HUES48 (cell line): Measurements from ENCODE around the gene GRID1.

Experiments used
- H3K27ac ChIP-seq: one replicate; pipeline ENCODE4 v1.7.0; 2013; ENCODE audit warnings: low read depth, low read length, inconsistent platforms
- H3K27me3 ChIP-seq: 2 replicates; pipeline ENCODE4 v1.6.1; 2013; ENCODE audit warnings: mild to moderate bottlenecking, low read length; ENCODE audit not compliant: control insufficient read depth, insufficient read depth
- H3K36me3 ChIP-seq: 2 replicates; pipeline ENCODE4 v1.6.1; 2013; ENCODE audit warnings: low read length; ENCODE audit not compliant: control insufficient read depth, insufficient read depth
- H3K4me1 ChIP-seq: 2 replicates; pipeline ENCODE4 v1.6.1; 2013; ENCODE audit warnings: mild to moderate bottlenecking, low read length; ENCODE audit not compliant: control insufficient read depth, insufficient read depth
- H3K4me3 ChIP-seq: 2 replicates; pipeline ENCODE4 v1.5.1; 2013; ENCODE audit warnings: mild to moderate bottlenecking, low read depth, low read length
- H3K9ac ChIP-seq: 2 replicates; pipeline ENCODE4 v1.6.1; 2013; ENCODE audit warnings: mild to moderate bottlenecking, low read depth, low read length, moderate library complexity
- H3K9me3 ChIP-seq: 2 replicates; pipeline ENCODE4 v1.6.1; 2013; ENCODE audit warnings: low read length; ENCODE audit not compliant: control insufficient read depth, insufficient read depth

The GRID1 gene

DNA sequence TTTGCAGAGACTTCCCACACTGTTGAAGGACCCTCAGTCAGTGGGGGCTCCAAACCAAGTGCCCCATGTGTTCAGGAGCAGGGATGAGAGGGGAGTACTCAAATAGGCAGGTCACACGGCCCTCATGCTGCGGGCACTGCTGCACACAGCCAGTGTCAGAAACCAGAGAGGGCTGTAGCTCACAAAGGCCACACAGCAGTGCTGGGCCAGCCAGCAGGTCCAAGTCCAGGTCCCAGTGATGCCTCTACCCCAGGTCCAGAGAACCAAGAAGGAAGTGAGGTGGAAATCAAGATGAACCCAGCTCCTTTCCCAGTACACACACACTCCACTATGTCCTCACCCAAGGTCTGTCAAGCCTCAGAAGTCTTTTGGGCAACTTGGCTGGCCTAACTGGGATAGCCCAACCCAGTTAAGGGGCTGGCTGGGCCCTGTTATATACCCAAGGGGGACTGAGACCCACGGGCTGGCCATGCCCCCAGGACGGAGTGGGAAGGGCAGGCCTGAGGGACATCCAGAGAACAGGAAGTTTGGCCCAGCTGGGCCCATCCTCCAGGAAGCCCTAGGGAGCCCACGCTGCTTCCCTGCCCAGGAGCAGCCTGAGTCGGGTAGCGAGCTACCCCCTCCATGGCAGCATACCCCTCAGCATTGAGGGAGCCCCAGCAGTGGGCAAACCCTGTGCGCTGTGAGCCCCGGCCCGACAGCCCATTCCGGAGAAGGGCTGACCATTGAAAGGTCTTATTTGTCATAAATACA, 24.3 kb downstream of the GRID1 start:
- no peaks in the 10 kb centered on the region for H3K9me3 ChIP-seq
- H3K4me3 ChIP-seq, result no peak overlapping the region
- no peak overlapping the region for H3K9ac ChIP-seq
- H3K36me3 ChIP-seq, result no peaks in the 10 kb centered on the region
- H3K27ac ChIP-seq, result no peak overlapping the region
- peaks cover 15% of the 10 kb centered on the region; the same call in 1 of the 2 replicates for H3K4me1 ChIP-seq
- H3K27me3 ChIP-seq, result no peaks in the 10 kb centered on the region

DNA sequence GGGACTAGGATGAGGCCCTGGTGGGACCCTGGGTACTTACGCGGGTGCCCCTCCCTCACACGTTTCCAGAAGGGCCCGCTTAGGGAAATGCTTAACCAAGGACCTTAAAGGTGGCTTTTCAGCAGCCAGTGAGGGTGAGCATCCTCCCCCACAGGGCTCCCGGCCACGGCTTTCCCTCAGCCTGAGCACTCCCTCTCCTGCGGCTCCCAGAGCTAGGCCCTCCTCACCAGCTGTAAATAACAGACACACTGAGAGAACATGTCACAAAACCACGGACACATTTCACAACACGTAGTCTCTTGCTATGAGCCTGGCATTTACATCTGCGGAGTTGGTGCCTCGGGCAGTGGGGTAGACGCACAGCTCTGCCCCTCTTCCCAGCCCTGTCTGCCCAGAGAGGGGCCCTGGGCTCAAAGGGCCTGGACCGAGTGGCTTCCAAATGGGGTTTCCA, 25.2 kb downstream of the GRID1 start:
- Histone ChIP-seq H3K36me3 (no peaks in the 10 kb centered on the region), H3K27me3 (no peaks in the 10 kb centered on the region), H3K4me1 (peaks cover 15% of the 10 kb centered on the region; the same call in 1 of the 2 replicates), H3K27ac (no peak overlapping the region), H3K4me3 (no peak overlapping the region), H3K9ac (no peak overlapping the region), H3K9me3 (no peaks in the 10 kb centered on the region)

DNA sequence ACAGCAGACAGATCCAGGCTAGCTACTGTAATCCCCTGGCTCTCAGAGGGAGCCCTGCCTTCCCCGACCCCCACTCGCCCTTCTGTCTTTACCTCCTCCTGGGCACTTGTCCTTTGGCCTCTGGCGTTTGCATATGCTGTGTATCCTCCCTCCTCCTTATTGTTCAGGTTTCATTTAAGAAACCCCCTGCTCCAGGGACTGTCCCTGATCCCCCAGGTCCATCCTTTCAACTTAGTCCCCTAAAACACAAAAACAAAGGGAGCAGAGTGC, 25.7 kb downstream of the GRID1 start:
- Histone ChIP-seq H3K36me3 (no peaks in the 10 kb centered on the region), H3K4me3 (no peak overlapping the region), H3K9me3 (no peaks in the 10 kb centered on the region), H3K9ac (no peak overlapping the region), H3K4me1 (peaks cover 15% of the 10 kb centered on the region; the same call in 1 of the 2 replicates), H3K27me3 (no peaks in the 10 kb centered on the region), H3K27ac (no peak overlapping the region)

DNA sequence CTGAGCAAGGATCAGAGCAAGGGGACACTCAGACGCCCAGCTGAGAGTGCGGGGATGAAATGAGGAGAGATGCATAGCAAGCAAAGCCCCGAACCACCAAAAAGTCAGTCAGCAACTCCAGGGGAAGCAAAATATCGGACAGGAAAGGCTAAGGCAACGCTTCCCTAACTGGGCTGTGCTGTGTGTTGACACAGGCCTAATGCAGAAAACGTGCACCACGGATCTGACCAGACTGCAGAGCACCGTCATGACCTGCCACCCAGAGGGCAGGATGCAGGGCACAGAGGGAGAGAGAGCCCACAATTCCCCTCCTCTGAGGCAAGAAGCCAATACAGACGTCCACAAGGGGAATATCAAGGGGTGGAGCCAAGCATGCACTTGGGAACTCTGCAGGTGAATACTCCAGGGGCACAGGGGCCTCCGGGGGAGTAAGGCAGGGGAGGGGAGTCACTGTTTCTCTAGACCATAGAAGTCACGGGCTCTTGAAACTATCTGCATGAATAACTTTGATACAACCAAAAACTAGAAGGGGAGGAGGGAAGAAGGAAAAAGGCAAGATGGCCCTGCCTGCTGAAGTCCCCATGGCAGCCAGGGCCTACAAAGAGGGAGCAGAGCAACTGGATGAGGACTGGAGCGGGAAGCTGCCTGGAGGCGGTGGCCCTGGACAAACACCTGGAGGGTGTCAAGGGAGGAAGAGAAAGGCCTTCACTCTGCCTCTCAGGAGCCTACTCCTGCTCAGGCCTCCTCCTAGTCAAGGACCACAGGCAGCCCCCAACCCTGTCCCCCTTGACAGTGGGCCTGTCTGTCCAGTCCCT, 26.2 kb downstream of the GRID1 start:
- H3K4me1 ChIP-seq, result peaks cover 15% of the 10 kb centered on the region; the same call in 1 of the 2 replicates
- H3K9me3 ChIP-seq, result no peaks in the 10 kb centered on the region
- no peaks in the 10 kb centered on the region for H3K36me3 ChIP-seq
- H3K27ac ChIP-seq, result no peak overlapping the region
- no peak overlapping the region for H3K9ac ChIP-seq
- no peak overlapping the region for H3K4me3 ChIP-seq
- H3K27me3 ChIP-seq, result no peaks in the 10 kb centered on the region

DNA sequence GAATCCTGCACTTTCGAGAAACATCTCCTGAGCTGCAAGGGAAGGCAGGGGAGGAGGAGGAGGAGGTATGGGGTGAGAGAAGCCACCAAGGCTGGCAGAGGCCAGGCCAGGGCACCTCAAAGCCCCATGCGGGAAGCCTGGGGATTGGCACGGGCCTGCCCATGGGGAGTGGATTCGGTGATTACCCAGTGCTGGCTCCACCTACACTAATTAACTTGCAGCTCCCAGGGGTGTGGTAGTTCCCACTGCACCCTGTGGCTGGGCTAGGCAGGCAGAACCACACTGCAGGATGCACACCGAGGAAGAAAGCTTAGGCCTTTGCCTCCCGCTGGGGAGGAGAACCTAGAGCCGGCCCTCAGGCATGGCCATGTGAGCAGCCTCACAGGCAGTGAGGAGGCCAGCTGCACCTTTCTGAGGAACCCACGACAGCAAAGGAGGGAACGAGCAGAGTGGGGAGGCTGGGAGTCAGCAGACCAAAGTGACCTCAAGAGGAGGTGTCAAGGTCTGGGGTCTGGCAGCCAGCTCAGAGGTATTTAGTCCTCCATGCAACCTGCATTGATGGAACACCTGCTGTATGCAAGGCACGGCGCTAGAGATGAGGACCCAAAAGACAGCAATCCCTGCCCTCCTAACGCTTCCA, 27.2 kb downstream of the GRID1 start:
- H3K9me3 ChIP-seq, result no peaks in the 10 kb centered on the region
- H3K4me3 ChIP-seq, result no peak overlapping the region
- no peak overlapping the region for H3K27ac ChIP-seq
- no peaks in the 10 kb centered on the region for H3K27me3 ChIP-seq
- H3K4me1 ChIP-seq, result peaks cover 15% of the 10 kb centered on the region; the same call in 1 of the 2 replicates
- no peak overlapping the region for H3K9ac ChIP-seq
- no peaks in the 10 kb centered on the region for H3K36me3 ChIP-seq

DNA sequence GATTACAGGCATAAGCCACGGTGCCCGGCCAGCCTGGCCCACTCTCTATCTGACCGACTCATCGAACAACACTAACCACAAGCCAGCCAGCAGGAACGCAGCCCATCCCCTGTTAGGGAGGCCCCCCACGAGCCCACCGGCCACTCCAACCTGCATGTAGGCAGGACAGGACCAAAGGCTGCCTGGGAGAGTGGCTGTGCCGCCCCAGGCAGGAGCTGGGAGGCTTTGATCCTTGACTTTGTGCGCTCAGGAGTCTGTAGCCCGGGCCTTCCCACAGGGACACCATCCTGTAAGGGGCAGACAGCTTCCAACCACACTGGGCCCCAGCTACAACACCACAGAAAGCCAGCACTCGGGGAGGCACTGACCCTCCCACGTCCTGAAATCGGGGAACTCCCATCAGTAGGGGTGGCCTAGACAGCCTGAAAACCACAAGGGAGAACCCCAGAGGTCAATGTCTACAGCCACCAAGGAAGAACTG, 29.4 kb downstream of the GRID1 start:
- Histone ChIP-seq H3K9ac (no peak overlapping the region), H3K9me3 (no peaks in the 10 kb centered on the region), H3K27ac (no peak overlapping the region), H3K4me1 (peaks cover 15% of the 10 kb centered on the region; the same call in 1 of the 2 replicates), H3K4me3 (no peak overlapping the region), H3K36me3 (no peaks in the 10 kb centered on the region), H3K27me3 (no peaks in the 10 kb centered on the region)

DNA sequence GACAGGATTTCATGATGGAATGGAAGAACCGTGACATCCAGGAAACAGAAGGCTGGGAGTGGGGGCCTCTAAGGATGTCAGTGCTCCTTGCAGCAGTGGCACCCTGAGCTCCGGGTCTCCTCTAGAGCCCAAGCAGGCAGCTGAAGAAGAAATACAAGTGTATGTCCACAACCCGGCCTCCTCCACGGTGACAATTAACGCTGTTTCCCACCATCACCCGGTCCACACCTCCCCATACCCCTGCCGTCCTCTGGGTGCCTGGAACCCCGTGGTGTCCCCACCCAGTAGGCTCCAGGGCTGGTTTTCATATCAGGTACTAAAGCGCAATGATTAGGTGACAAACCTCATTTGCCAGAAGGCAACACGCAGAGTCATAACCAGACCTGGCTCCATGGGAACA, 30.3 kb downstream of the GRID1 start:
- no peaks in the 10 kb centered on the region for H3K27me3 ChIP-seq
- H3K36me3 ChIP-seq, result no peaks in the 10 kb centered on the region
- H3K27ac ChIP-seq, result no peak overlapping the region
- no peaks in the 10 kb centered on the region for H3K9me3 ChIP-seq
- no peak overlapping the region for H3K9ac ChIP-seq
- H3K4me1 ChIP-seq, result peaks cover 13% of the 10 kb centered on the region; the same call in 1 of the 2 replicates
- H3K4me3 ChIP-seq, result no peak overlapping the region

DNA sequence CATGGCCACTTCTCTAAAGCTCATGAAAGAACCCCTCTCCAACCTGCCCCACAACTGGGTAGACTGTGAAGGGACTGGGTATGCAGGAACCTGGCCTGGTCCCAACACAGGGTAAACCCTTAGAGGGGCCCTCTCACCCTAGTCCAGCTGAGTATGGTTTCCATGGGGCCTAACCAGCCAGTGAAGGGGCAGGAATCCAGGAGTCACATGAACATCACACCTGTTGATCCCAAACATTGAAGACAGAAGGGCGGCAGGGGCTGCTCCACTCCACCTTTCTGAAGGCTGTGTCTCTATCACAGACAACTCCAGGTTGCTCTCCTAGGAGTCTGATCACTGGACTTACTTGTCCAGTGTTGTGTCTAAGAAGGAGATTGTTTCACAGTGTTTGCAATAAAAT, 30.8 kb downstream of the GRID1 start:
- H3K9ac ChIP-seq, result no peak overlapping the region
- no peaks in the 10 kb centered on the region for H3K9me3 ChIP-seq
- peaks cover 8% of the 10 kb centered on the region; the same call in 1 of the 2 replicates for H3K4me1 ChIP-seq
- no peaks in the 10 kb centered on the region for H3K36me3 ChIP-seq
- H3K27me3 ChIP-seq, result no peaks in the 10 kb centered on the region
- no peak overlapping the region for H3K27ac ChIP-seq
- no peak overlapping the region for H3K4me3 ChIP-seq

DNA sequence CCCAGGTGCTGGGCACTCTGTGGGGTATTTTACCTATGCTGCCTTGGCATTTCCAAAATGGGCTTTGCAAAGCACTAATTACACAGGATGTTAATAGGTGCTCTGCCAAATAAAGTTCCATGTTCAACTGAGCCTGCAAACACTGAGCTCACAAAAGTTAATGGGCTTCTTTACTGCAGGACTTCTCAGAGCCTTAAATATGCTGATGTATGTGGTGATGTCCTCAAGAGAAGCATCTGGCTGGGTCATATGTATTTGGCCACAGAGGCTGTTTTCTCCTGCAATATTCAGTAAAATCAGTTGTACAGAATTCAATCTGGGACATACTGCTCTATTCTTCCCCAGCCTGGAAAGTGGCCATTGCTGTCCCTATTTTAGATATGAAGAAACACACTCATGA, 31.3 kb downstream of the GRID1 start:
- Histone ChIP-seq H3K9me3 (no peaks in the 10 kb centered on the region), H3K4me3 (no peak overlapping the region), H3K36me3 (no peaks in the 10 kb centered on the region), H3K4me1 (peaks cover 3% of the 10 kb centered on the region; the same call in 1 of the 2 replicates), H3K9ac (no peak overlapping the region), H3K27ac (no peak overlapping the region), H3K27me3 (no peaks in the 10 kb centered on the region)

DNA sequence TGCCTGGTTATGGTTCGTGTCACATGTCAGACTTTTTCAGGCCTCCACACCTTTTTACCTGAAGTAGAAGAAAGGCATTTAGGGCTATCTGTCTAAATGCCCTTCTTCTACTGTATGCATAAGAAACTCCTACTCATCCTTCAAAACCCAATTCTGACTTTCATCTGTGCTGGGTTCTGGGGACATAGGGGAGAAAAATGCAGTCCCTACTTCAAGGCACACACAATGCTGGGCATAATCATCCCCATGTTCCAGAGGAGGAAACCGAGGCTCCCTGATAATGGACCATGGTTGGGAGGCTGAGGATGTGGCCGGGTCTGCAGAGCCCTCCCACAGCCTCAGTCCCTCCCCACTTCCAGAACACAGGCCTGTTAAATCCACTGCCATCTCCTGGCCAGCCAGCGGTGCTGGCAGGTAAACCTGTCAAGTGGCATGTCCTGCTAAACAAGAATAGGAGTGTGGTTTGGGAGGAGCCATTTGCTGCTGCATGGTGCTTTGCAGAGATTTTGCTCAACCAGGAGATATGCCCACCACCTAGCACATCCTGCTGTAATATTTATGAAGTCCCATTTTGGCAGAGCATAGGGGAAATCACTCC, 32.0 kb downstream of the GRID1 start:
- no peaks in the 10 kb centered on the region for H3K4me1 ChIP-seq
- H3K27me3 ChIP-seq, result no peaks in the 10 kb centered on the region
- no peaks in the 10 kb centered on the region for H3K9me3 ChIP-seq
- no peak overlapping the region for H3K27ac ChIP-seq
- H3K9ac ChIP-seq, result no peak overlapping the region
- no peaks in the 10 kb centered on the region for H3K36me3 ChIP-seq
- no peak overlapping the region for H3K4me3 ChIP-seq
